ENCODE results near the gene ZNF280D.
A peak's percentile ranks its signal among the peaks of the same experiment; 100 is the strongest.
"Not testable (repeated sequence)": the region's sequence is repeated elsewhere in the genome, so short reads cannot be mapped to it uniquely, and the experiment has no call there.

ZNF280D gene
- total RNA-seq, result 13.2 to 27.4 reads per million in 2 experiments

GRCh38 chr15:56733136-56734012, at the start of gene ZNF280D:
Gene ZNF280D, minus strand, starts transcription at chr15:56733509. Its CDS starts 26,400 bp downstream, at chr15:56707109.
- DNase-seq (ENCODE audit: low read depth), result peak; percentile 67

GRCh38 chr15:56782306-56782705, 49.0 kb upstream of the ZNF280D start:
- DNase-seq (ENCODE audit: low read depth), result no peak

GRCh38 chr15:56781666-56782065, 48.4 kb upstream of the ZNF280D start:
- no peak for DNase-seq (ENCODE audit: low read depth)

GRCh38 chr15:56780102-56780725, 46.9 kb upstream of the ZNF280D start:
- DNase-seq (ENCODE audit: low read depth), result not testable (repeated sequence)

GRCh38 chr15:56779449-56779848, 46.1 kb upstream of the ZNF280D start:
- DNase-seq (ENCODE audit: low read depth), result not testable (repeated sequence)

GRCh38 chr15:56778761-56779160, 45.5 kb upstream of the ZNF280D start:
- DNase-seq (ENCODE audit: low read depth), result no peak

GRCh38 chr15:56776839-56777238, 43.5 kb upstream of the ZNF280D start:
- no peak for DNase-seq (ENCODE audit: low read depth)

GRCh38 chr15:56775641-56776040, 42.3 kb upstream of the ZNF280D start:
- DNase-seq (ENCODE audit: low read depth), result no peak

- no peak for DNase-seq (ENCODE audit: low read depth)
Measured at GRCh38 chr15:56774356-56774755, 41.0 kb upstream of the ZNF280D start.

- DNase-seq (ENCODE audit: low read depth), result no peak
Measured at GRCh38 chr15:56772868-56773639, 39.7 kb upstream of the ZNF280D start.

- DNase-seq (ENCODE audit: low read depth), result no peak
Measured at GRCh38 chr15:56770173-56770572, 36.9 kb upstream of the ZNF280D start.

GRCh38 chr15:56767315-56767714, 34.0 kb upstream of the ZNF280D start:
- no peak for DNase-seq (ENCODE audit: low read depth)

- DNase-seq (ENCODE audit: low read depth), result no peak
Measured at GRCh38 chr15:56765251-56765650, 31.9 kb upstream of the ZNF280D start.

- DNase-seq (ENCODE audit: low read depth), result no peak
Measured at GRCh38 chr15:56763141-56763895, 30.0 kb upstream of the ZNF280D start.

- DNase-seq (ENCODE audit: low read depth), result no peak
Measured at GRCh38 chr15:56760186-56760585, 26.9 kb upstream of the ZNF280D start.

GRCh38 chr15:56759450-56759845, 26.1 kb upstream of the ZNF280D start:
- DNase-seq (ENCODE audit: low read depth), result no peak

GRCh38 chr15:56758770-56759449, 25.6 kb upstream of the ZNF280D start:
- DNase-seq (ENCODE audit: low read depth), result no peak

GRCh38 chr15:56757875-56758274, 24.6 kb upstream of the ZNF280D start:
- DNase-seq (ENCODE audit: low read depth), result no peak

- DNase-seq (ENCODE audit: low read depth), result no peak
Measured at GRCh38 chr15:56754772-56755370, 21.6 kb upstream of the ZNF280D start.

- DNase-seq (ENCODE audit: low read depth), result no peak
Measured at GRCh38 chr15:56752986-56753385, 19.7 kb upstream of the ZNF280D start.

- DNase-seq (ENCODE audit: low read depth), result no peak
Measured at GRCh38 chr15:56749982-56750381, 16.7 kb upstream of the ZNF280D start.
